K562 (cell line): Measurements from ENCODE around the gene POLD1. TPM values are rescaled to one million over a fixed set of nuclear protein-coding genes. Genes with fewer than 3 reads are reported as not detected.

Source experiments
- CHD7 ChIP-seq: fragments of 200-600 bp; sonication (generic); IDR thresholded peaks from one replicate; pipeline ENCODE4 v1.6.1; 2012; ENCODE audit warnings: mild to moderate bottlenecking, low read depth, low read length, inconsistent platforms
- DEAF1 ChIP-seq: fragments of 450-650 bp; formaldehyde crosslinking; IDR thresholded peaks from 2 replicates; pipeline ENCODE4 v1.4.0; 2020; ENCODE audit warnings: mild to moderate bottlenecking, moderate library complexity
- DPF2 ChIP-seq: fragments of 450-650 bp; IDR thresholded peaks from 2 replicates; pipeline ENCODE4 v1.6.1; 2016
- MCM3 ChIP-seq: fragments of 450-650 bp; IDR thresholded peaks from 2 replicates; pipeline ENCODE4 v1.6.1; 2016
- RBFOX2 ChIP-seq: fragments of 200-400 bp; formaldehyde crosslinking; IDR thresholded peaks from 2 replicates; pipeline ENCODE4 v1.6.1; 2017; ENCODE audit warnings: low read depth, mild to moderate bottlenecking, low read length, moderate library complexity
- RBM39 ChIP-seq: fragments of 200-400 bp; formaldehyde crosslinking; optimal IDR thresholded peaks from 2 replicates; pipeline ENCODE3; 2018; ENCODE audit warnings: low read depth, low read length
- SUPT5H ChIP-seq: fragments of 450-650 bp; IDR thresholded peaks from 2 replicates; pipeline ENCODE4 v1.6.1; 2016
- ZBTB5 ChIP-seq: fragments of 450-650 bp; IDR thresholded peaks from 2 replicates; pipeline ENCODE4 v1.6.1; 2017; ENCODE audit warnings: antibody characterized with exemption
- ZC3H4 ChIP-seq: sonication (generic); formaldehyde crosslinking; IDR thresholded peaks from 2 replicates; pipeline ENCODE4 v1.9.0; 2021; ENCODE audit warnings: missing genetic modification reagents, borderline replicate concordance
- ZNF444 ChIP-seq: fragments of 250-450 bp; sonication (Bioruptor Pico); IDR thresholded peaks from 2 replicates; pipeline ENCODE4 v1.4.0; 2020; ENCODE audit warnings: mild to moderate bottlenecking, moderate library complexity
- ZNF696 ChIP-seq: fragments of 250-450 bp; sonication (Bioruptor Pico); conservative IDR thresholded peaks from 2 replicates; pipeline ENCODE4 v1.4.0; 2020; ENCODE audit warnings: mild to moderate bottlenecking, moderate library complexity
- ZNF780A ChIP-seq: fragments of 250-450 bp; sonication (Bioruptor Pico); IDR thresholded peaks from 2 replicates; pipeline ENCODE4 v1.5.0; 2021; ENCODE audit warnings: mild to moderate bottlenecking
- polyA plus RNA-seq, 8 experiments: library from polyadenylated mRNA; depleted of rRNA in 4 of 8; stranded (reverse) in 5 of 8; unstranded in 3 of 8; fragments of >200 nt; fragmentation: Nextera tagmentation in 2 of 8; fragmentation: Illumina TruSeq in 1 of 8; extraction: Ambion mirVana in 2 of 8; extraction: Trizol in 1 of 8; gene quantifications; 2 replicates each; pipeline versions ENCODE4 v1.2.1 to v1.2.3, GENCODE V29; 2011 to 2014; ENCODE audit warnings: inconsistent platforms in 1 of 8, missing spikeins in 1 of 8
- total RNA-seq, 7 experiments: library from RNA; depleted of rRNA in 6 of 7; stranded (reverse); fragments of >200 nt in 6 of 7; fragmentation: Illumina TruSeq in 2 of 7; extraction: Trizol in 2 of 7; gene quantifications; 2 replicates each; pipeline versions ENCODE4 v1.2.1 to v1.2.3, GENCODE V29; 2011 to 2021; ENCODE audit warnings: low replicate concordance in 1 of 7

Gene POLD1
- total and polyA plus RNA-seq, 9 of the 15 experiments (the other 6 are each of a cell fraction or from before 2014, with no cell fraction given) = 1.3 to 312 (median 47.8) TPM

GRCh38 chr19:50368649-50369570, 15.2 kb upstream of the POLD1 start (continued):
- no peak for TF ChIP-seq DPF2
- TF ChIP-seq DEAF1 (CRISPR knock-in tag) = peak; percentile 68
- TF ChIP-seq CHD7 = no peak
- no peak for TF ChIP-seq ZNF444 (CRISPR knock-in tag)
- peak; percentile 60 for TF ChIP-seq SUPT5H
- TF ChIP-seq MCM3 = no peak
- no peak for TF ChIP-seq ZNF780A
- TF ChIP-seq ZNF696 (CRISPR knock-in tag) = no peak
- TF ChIP-seq RBFOX2 = peak; percentile 52
- no peak for TF ChIP-seq ZBTB5
- TF ChIP-seq ZC3H4 (CRISPR knock-in tag) = no peak
- no peak for TF ChIP-seq RBM39
